Measurements from ENCODE around the gene WWOX. TPM values are rescaled to one million over a fixed set of nuclear protein-coding genes. Genes with fewer than 3 reads are reported as not detected.

The WWOX gene
- total and polyA plus RNA-seq, 2 of the 13 experiments (the other 11 are each of a cell fraction or from before 2014, with no cell fraction given) = 9.1 to 37.4 TPM

- TF ChIP-seq RERE (CRISPR knock-in tag; IDR thresholded peaks at IDR 0.05; ENCODE audit: low read depth) (no peak), PHF20 (CRISPR knock-in tag; IDR thresholded peaks at IDR 0.05) (peak; percentile 68), ZNF317 (CRISPR knock-in tag; IDR thresholded peaks at IDR 0.05) (no peak), ZNF382 (CRISPR knock-in tag; IDR thresholded peaks at IDR 0.05; ENCODE audit: borderline replicate concordance) (no peak), ZNF343 (CRISPR knock-in tag; IDR thresholded peaks at IDR 0.05) (no peak), ZNF225 (CRISPR knock-in tag; IDR thresholded peaks at IDR 0.05) (no peak), ZNF253 (CRISPR knock-in tag; IDR thresholded peaks at IDR 0.05; ENCODE audit: borderline replicate concordance) (no peak), HNF1B (CRISPR knock-in tag; IDR thresholded peaks at IDR 0.05) (peak; percentile 25; the same call in 1 of the 2 replicates), CEBPG (CRISPR knock-in tag; IDR thresholded peaks at IDR 0.05) (no peak), ZNF652 (CRISPR knock-in tag; IDR thresholded peaks at IDR 0.05; ENCODE audit: borderline replicate concordance, low read depth) (no peak; the same call in 1 of the 2 replicates), ZNF713 (CRISPR knock-in tag; IDR thresholded peaks at IDR 0.05) (no peak), KLF11 (CRISPR knock-in tag; IDR thresholded peaks at IDR 0.05) (no peak), JUNB (CRISPR knock-in tag; IDR thresholded peaks at IDR 0.05; ENCODE audit: borderline replicate concordance) (no peak), TERF1 (CRISPR knock-in tag; IDR thresholded peaks at IDR 0.05) (no peak), DR1 (CRISPR knock-in tag; IDR thresholded peaks at IDR 0.05) (no peak), TEAD3 (CRISPR knock-in tag; optimal IDR thresholded peaks at IDR 0.05; ENCODE audit: borderline replicate concordance) (peak; percentile 55), ZFP1 (CRISPR knock-in tag; IDR thresholded peaks at IDR 0.05) (no peak), ELK4 (CRISPR knock-in tag; IDR thresholded peaks at IDR 0.05; ENCODE audit: borderline replicate concordance) (no peak), ZNF773 (CRISPR knock-in tag; IDR thresholded peaks at IDR 0.05; ENCODE audit: borderline replicate concordance) (no peak), IRX3 (CRISPR knock-in tag; IDR thresholded peaks at IDR 0.05; ENCODE audit: borderline replicate concordance, low read depth) (no peak), HMG20A (CRISPR knock-in tag; IDR thresholded peaks at IDR 0.05; ENCODE audit: borderline replicate concordance) (no peak), RXRB (CRISPR knock-in tag; IDR thresholded peaks at IDR 0.05; ENCODE audit: borderline replicate concordance) (no peak; the same call in 1 of the 2 replicates), ZNF850 (CRISPR knock-in tag; conservative IDR thresholded peaks at IDR 0.05) (no peak)
These were observed 696.9 kb downstream of the WWOX start (continued) for GRCh38 chr16:78796221-78796866.
